Renal cortex interstitium (tissue), 11 donors: Measurements from ENCODE around the gene SRGAP2B. TPM values are rescaled to one million over a fixed set of nuclear protein-coding genes. Genes with fewer than 3 reads are reported as not detected.
"Not testable (repeated sequence)": the region's sequence is repeated elsewhere in the genome, so short reads cannot be mapped to it uniquely, and the experiment has no call there.

Experiments
- DNase-seq, 11 donors: peaks; one replicate each; pipeline ENCODE4 v3.0.0-alpha.2; 2013; ENCODE audit warnings: low read depth in 9 of 11, low spot score in 4 of 11; ENCODE audit errors: extremely low read depth in 1 of 11
- polyA plus RNA-seq, 3 donors: library from polyadenylated mRNA; unstranded; fragments of 120-200 nt; gene quantifications; one replicate each; pipeline ENCODE4 v1.2.1, GENCODE V29; 2013; ENCODE audit not compliant: insufficient read length in 3 of 3

The SRGAP2B gene
- polyA plus RNA-seq, 3 donors: 24.2 to 41.0 (median 33.9) TPM

- DNase-seq: not testable (repeated sequence)
These were observed 115.0 kb downstream of the SRGAP2B start for GRCh38 chr1:144979960-144980595.

DNA sequence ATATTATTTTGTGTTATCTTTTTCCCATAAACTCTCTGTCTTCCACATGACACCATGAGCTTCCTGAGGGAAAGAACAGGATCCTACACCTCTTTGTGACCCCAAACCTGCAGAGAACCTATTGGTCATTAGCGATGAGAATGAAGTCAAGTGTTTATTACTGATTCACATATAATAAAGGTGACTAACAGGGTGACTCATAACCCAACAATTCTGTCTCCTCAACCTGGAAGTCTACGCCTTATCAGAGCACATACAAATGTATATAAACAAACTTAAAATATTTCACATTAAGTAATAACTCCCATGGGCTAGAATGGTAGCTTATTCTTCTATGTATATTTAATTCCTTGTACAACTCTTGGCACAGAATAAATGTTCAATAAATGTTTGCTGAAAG lies 117.3 kb downstream of the SRGAP2B start:
- DNase-seq: not testable (repeated sequence)

GRCh38 chr1:144971936-144972335 lies 123.2 kb downstream of the SRGAP2B start:
- not testable (repeated sequence) for DNase-seq

GRCh38 chr1:144966488-144966887 lies 128.6 kb downstream of the SRGAP2B start:
- DNase-seq: not testable (repeated sequence)

- DNase-seq: not testable (repeated sequence)
These were observed 130.4 kb downstream of the SRGAP2B start for GRCh38 chr1:144964765-144965164.

GRCh38 chr1:144964186-144964585 lies 130.9 kb downstream of the SRGAP2B start:
- DNase-seq: not testable (repeated sequence)

DNA sequence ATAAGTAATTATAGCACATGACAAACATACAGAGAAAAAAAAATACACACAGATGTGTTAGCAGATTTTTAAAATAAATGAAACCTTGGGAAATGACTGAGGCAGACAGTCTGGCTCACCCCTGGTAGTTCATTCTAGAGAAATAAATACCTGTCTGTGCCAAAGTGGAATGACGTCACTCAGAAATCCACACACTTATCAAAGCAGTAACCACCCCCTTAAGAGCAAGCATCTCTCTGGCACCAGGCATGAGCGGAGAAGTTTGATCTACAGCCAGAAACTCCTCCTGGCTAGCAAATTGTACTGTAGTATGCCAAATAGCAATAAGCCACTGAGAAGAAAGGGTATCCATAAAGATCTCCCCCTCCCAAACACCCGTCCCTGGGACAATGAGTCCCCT lies 131.6 kb downstream of the SRGAP2B start:
- not testable (repeated sequence) for DNase-seq

GRCh38 chr1:144961604-144962583 lies 133.2 kb downstream of the SRGAP2B start:
- not testable (repeated sequence) for DNase-seq

- DNase-seq: not testable (repeated sequence)
These were observed 134.1 kb downstream of the SRGAP2B start for GRCh38 chr1:144960929-144961488.

DNA sequence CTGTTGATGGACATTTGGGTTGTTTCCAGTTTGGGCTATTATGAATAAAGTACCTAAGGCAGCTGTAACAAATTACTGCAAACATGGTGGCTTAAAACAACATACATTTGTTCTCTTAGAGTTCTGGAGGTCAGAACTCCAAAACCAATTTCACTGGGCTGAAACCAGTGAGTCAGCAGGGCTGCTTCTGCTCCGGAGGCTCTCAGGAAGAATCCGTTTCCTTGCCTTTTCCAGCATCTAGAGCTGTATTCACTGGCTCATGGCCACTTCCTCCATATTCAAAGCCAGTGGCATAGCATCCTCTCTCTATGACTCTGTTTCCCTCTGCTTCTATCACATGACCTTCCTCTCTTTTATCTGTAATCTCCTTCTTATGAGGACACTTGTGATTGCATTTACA lies 146.7 kb downstream of the SRGAP2B start:
- DNase-seq: not testable (repeated sequence)

GRCh38 chr1:144947495-144947894 lies 147.6 kb downstream of the SRGAP2B start:
- not testable (repeated sequence) for DNase-seq

- DNase-seq: not testable (repeated sequence)
These were observed 148.3 kb downstream of the SRGAP2B start for GRCh38 chr1:144946525-144947480.

DNA sequence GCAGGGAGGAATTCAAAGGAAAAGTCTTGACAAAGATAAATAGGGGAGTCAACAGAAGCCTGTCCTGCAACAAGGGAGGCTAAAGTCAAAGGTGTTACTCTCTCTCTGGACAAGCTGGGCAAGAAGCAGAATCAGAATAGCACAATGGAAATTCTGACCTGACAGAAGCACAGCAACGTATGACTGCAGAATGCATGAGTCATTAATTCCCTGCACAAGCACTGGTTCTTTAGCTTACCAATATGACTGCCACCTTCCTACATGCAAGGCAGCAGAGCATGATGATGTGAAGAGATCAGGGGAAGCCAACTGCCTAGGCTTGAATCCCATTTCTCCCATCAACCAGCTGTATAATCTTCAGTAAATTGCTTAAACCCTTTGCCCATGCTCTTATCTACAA lies 153.4 kb downstream of the SRGAP2B start:
- not testable (repeated sequence) for DNase-seq

DNA sequence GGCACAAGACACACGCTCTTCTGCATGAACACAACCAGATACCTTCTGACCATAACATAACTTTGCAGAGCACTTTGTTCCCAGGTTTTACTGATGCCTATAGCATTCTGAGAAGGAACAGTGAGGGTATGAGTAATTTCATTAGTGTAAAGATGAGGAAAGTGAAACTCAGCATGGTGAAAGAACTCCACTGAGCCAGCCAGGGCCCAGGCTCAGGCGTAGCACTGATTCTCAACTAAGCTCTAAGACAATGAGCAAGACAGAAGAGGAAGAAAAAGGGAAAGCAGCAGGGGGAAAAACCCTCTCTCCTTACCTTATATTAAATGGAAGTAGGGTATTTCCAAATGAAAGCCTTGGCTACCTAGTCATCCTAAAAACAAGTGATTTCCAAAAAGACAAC lies 155.1 kb downstream of the SRGAP2B start:
- DNase-seq: not testable (repeated sequence)

DNA sequence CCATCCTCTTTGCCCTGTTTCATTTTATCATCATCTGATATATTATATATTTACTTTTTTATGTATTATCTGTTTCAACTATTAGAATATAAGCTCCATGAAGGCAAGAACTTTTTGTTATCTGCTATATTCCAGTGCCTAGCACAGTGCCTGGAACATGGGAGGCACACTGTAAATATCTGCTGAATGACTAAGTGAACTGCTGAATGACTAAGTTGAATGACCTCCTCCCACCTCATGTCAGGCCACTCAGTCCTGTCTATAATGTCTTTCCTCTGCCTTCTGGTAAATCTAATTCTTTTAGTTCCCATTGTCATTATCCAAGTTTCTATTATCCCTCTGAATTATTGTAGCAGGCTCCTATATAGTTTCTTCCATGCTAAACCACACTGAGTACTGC lies 156.5 kb downstream of the SRGAP2B start:
- DNase-seq: not testable (repeated sequence)

DNA sequence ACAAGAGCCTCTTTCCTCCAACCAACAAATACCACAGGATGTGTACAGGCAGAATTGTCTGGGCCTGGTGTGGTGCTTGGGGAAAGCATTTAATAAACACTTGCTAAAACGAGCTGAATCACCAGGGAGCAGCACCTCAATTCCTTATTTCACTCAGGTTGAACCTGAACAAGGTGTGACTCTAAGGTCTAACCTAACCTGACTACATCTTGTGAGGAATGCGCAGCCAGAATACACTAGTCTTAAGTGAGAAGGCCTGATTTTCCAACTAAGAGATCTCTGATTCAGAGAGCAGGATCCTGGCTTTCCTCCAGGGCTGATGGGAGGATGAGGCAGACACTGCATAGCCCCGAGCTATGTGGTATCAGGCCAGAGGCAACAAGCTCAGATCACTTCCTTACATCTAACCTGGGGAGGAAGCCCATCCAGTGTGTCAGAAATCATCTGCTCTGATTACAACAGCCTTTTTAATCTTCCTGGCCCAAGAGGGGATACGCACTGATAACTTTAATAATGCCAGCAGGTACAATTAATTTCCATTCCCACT lies 158.9 kb downstream of the SRGAP2B start:
- DNase-seq: not testable (repeated sequence)

DNA sequence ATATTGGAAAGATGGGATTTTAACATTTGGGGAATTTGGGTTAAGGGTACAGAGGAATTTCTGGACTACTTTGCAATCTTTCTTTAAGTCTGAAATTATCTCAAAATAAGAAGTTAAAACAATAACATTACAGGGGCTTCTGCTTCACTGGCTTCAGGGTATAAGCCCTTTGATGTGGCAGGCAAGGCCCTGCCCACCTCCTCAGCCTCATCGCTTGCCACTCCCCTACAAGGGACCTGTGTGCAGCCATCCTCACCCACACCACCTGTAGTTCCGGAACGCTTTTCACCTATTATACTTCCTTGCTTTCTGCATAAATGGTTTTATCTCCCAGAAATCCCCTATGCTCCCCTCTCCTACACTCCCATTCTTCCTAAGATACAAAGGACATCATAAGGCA lies 159.8 kb downstream of the SRGAP2B start:
- not testable (repeated sequence) for DNase-seq

GRCh38 chr1:144933014-144933413 lies 162.1 kb downstream of the SRGAP2B start:
- not testable (repeated sequence) for DNase-seq
